CD4-positive, alpha-beta memory T cell (primary cell): ENCODE measurements around the gene RINL. TPM values are rescaled to one million over a fixed set of nuclear protein-coding genes. Genes with fewer than 3 reads are reported as not detected.
A peak's percentile ranks its signal among the peaks of the same experiment; 100 is the strongest.

Source experiments
- CTCF ChIA-PET: fragments of 350-600 bp; sonication (Branson Sonifier 250); formaldehyde crosslinking; loops from one replicate; lab custom pipeline; 2021; ENCODE audit warnings: inconsistent platforms; ENCODE audit not compliant: partially characterized antibody; lab: Charles Lee
- POLR2A ChIA-PET: fragments of 350-600 bp; sonication (Branson Sonifier 250); formaldehyde crosslinking; loops from one replicate; lab custom pipeline; 2021; ENCODE audit not compliant: partially characterized antibody; lab: Charles Lee
- DNase-seq, 5 donors: peaks; one replicate each; pipeline versions ENCODE4 v3.0.0 to v3.0.0-alpha.2; 2020 to 2022; ENCODE audit warnings: mixed read lengths in 1 of 5
- H3K27ac ChIP-seq: one replicate; pipeline ENCODE4 v1.7.0; 2013; ENCODE audit warnings: low read depth, low read length
- H3K27me3 ChIP-seq: 2 replicates; pipeline ENCODE4 v1.7.0; 2013; ENCODE audit warnings: mild to moderate bottlenecking, low read length, moderate library complexity; ENCODE audit not compliant: insufficient read depth
- H3K36me3 ChIP-seq: 2 replicates; pipeline ENCODE4 v1.7.0; 2013; ENCODE audit warnings: mild to moderate bottlenecking, low read length, moderate library complexity; ENCODE audit not compliant: insufficient read depth
- H3K4me1 ChIP-seq: 2 replicates; pipeline ENCODE4 v1.7.0; 2013; ENCODE audit warnings: mild to moderate bottlenecking, low read length, moderate library complexity; ENCODE audit not compliant: insufficient read depth
- H3K4me3 ChIP-seq, 2 donors: one replicate each; pipeline ENCODE4 v1.7.0; 2013; ENCODE audit warnings: low read length in 2 of 2, mild to moderate bottlenecking in 1 of 2
- H3K9me3 ChIP-seq, 2 donors: one replicate each; pipeline ENCODE4 v1.7.0; 2013; ENCODE audit warnings: low read length in 2 of 2, control low read depth in 1 of 2; ENCODE audit not compliant: control insufficient read depth in 1 of 2
- H3K27ac Mint-ChIP-seq, 7 donors: one replicate each; pipeline ENCODE4 v1.8.0; 2020 to 2021; ENCODE audit warnings: mixed read lengths in 7 of 7, mild to moderate bottlenecking in 6 of 7, inconsistent platforms in 3 of 7, moderate library complexity in 3 of 7
- H3K27me3 Mint-ChIP-seq, 2 donors: one replicate each; pipeline ENCODE4 v1.8.0; 2020 to 2021; ENCODE audit warnings: mixed read lengths in 2 of 2
- H3K36me3 Mint-ChIP-seq, 2 donors: one replicate each; pipeline ENCODE4 v1.8.0; 2020 to 2021; ENCODE audit warnings: mixed read lengths in 2 of 2, inconsistent platforms in 1 of 2, mild to moderate bottlenecking in 1 of 2
- H3K4me1 Mint-ChIP-seq, 4 donors: one replicate each; pipeline ENCODE4 v1.8.0; 2020 to 2021; ENCODE audit warnings: mixed read lengths in 4 of 4, mild to moderate bottlenecking in 1 of 4
- H3K4me3 Mint-ChIP-seq, 8 donors: one replicate each; pipeline ENCODE4 v1.8.0; 2020 to 2021; ENCODE audit warnings: mixed read lengths in 8 of 8, mild to moderate bottlenecking in 7 of 8, moderate library complexity in 6 of 8, inconsistent platforms in 3 of 8
- H3K9me3 Mint-ChIP-seq, 8 donors: one replicate each; pipeline ENCODE4 v1.8.0; 2020 to 2021; ENCODE audit warnings: mixed read lengths in 8 of 8, mild to moderate bottlenecking in 5 of 8, inconsistent platforms in 3 of 8, moderate library complexity in 1 of 8
- intact Hi-C: fragments of 100-400 bp; cut with micrococcal nuclease; formaldehyde crosslinking; loops from one replicate; pipeline ENCODE4 v1.15.1; 2023
- polyA plus RNA-seq, 2 donors: library from polyadenylated mRNA; unstranded; fragments of 300-500 nt; fragmentation: Illumina TruSeq; gene quantifications; one replicate each; pipeline ENCODE4 v1.2.3, GENCODE V29; 2021
- total RNA-seq, 2 experiments: library from RNA; stranded (reverse); gene quantifications; one replicate each; pipeline ENCODE4 v1.2.3, GENCODE V29; 2021

The RINL gene
- total and polyA plus RNA-seq, 4 experiments from 2014 or later: 20.9 to 65.9 (median 58.8) TPM

- H3K36me3 Mint-ChIP-seq: peaks cover 12 to 26% of the 10 kb centered on the region in 2 donors
- no peak for DNase-seq
- Histone ChIP-seq H3K4me3 (no peak overlapping the region), H3K4me1 (no peaks in the 10 kb centered on the region), H3K27me3 (no peaks in the 10 kb centered on the region), H3K9me3 (no peaks in the 10 kb centered on the region), H3K36me3 (peaks cover 5% of the 10 kb centered on the region), H3K27ac (no peak overlapping the region)
- H3K9me3 Mint-ChIP-seq: no peaks in the 10 kb centered on the region
- CTCF ChIA-PET: no interaction called here
- intact Hi-C loops: no loop called here
- H3K4me1 Mint-ChIP-seq: peaks cover 0 to 6% (median 0%) of the 10 kb centered on the region in 4 donors
- no peak overlapping the region for H3K27ac Mint-ChIP-seq
- H3K27me3 Mint-ChIP-seq: no peaks in the 10 kb centered on the region
- no peak overlapping the region for H3K4me3 Mint-ChIP-seq
- POLR2A ChIA-PET: no interaction called here
Measured at GRCh38 chr19:38919837-38920601, 41.9 kb upstream of the RINL start.

- ChIA-PET POLR2A (no interaction called here), CTCF (interaction anchor here (0.6 kb wide), 1 partner anchor 359 kb away, joined by 3 read pairs; no protein-coding TSS in a partner anchor)
- Histone ChIP-seq H3K4me3 (no peak overlapping the region), H3K9me3 (no peaks in the 10 kb centered on the region), H3K36me3 (no peaks in the 10 kb centered on the region), H3K27me3 (no peaks in the 10 kb centered on the region), H3K27ac (no peak overlapping the region), H3K4me1 (no peaks in the 10 kb centered on the region)
- no peak overlapping the region for H3K4me3 Mint-ChIP-seq
- no peaks in the 10 kb centered on the region for H3K27me3 Mint-ChIP-seq
- H3K9me3 Mint-ChIP-seq: no peaks in the 10 kb centered on the region
- no peak overlapping the region for H3K27ac Mint-ChIP-seq
- H3K4me1 Mint-ChIP-seq: no peaks in the 10 kb centered on the region
- intact Hi-C loops: no loop called here
- no peak for DNase-seq
- H3K36me3 Mint-ChIP-seq: peaks cover 5 to 21% of the 10 kb centered on the region in 2 donors
Measured at GRCh38 chr19:38918526-38918925, 40.5 kb upstream of the RINL start.

- POLR2A ChIA-PET: interaction anchor here (1.6 kb wide), 1 partner anchor 40 kb away, joined by 4 read pairs; the partner anchor contains the start of gene RINL
- no peak overlapping the region for H3K27ac Mint-ChIP-seq
Measured at GRCh38 chr19:38917921-38918491, 39.9 kb upstream of the RINL start.

GRCh38 chr19:38917516-38917915 is 39.4 kb upstream of the RINL start:
- Mint-ChIP-seq H3K27me3 (no peaks in the 10 kb centered on the region), H3K36me3 (peaks cover 5 to 21% of the 10 kb centered on the region in 2 donors), H3K27ac (no peak overlapping the region), H3K4me3 (no peak overlapping the region), H3K4me1 (no peaks in the 10 kb centered on the region), H3K9me3 (no peaks in the 10 kb centered on the region)
- Histone ChIP-seq H3K27ac (no peak overlapping the region), H3K27me3 (no peaks in the 10 kb centered on the region), H3K36me3 (no peaks in the 10 kb centered on the region), H3K4me3 (no peak overlapping the region), H3K9me3 (no peaks in the 10 kb centered on the region), H3K4me1 (no peaks in the 10 kb centered on the region)
- DNase-seq: no peak
- ChIA-PET POLR2A (interaction anchor here (1.6 kb wide), 1 partner anchor 39 kb away, joined by 4 read pairs; the partner anchor contains the start of gene RINL), CTCF (interaction anchor here (1.1 kb wide), 1 partner anchor 13 kb away, joined by 3 read pairs; the partner anchor contains the start of genes MRPS12 and SARS2)
- intact Hi-C loops: no loop called here

More at GRCh38 chr19:38917921-38918491, 39.9 kb upstream of the RINL start:
- no peak overlapping the region for H3K27ac ChIP-seq
- H3K4me3 ChIP-seq: no peak overlapping the region
- no peaks in the 10 kb centered on the region for H3K9me3 ChIP-seq
- Mint-ChIP-seq H3K4me1 (no peaks in the 10 kb centered on the region), H3K9me3 (no peaks in the 10 kb centered on the region), H3K36me3 (peaks cover 5 to 21% of the 10 kb centered on the region in 2 donors), H3K27me3 (no peaks in the 10 kb centered on the region), H3K4me3 (no peak overlapping the region)
- intact Hi-C loops: no loop called here
- no peaks in the 10 kb centered on the region for H3K27me3 ChIP-seq
- H3K36me3 ChIP-seq: no peaks in the 10 kb centered on the region
- no peak for DNase-seq
- CTCF ChIA-PET: interaction anchor here (0.6 to 1.1 kb wide), 2 partner anchors 12 to 359 kb away, joined by 3 read pairs; partner anchors contain the start of genes MRPS12 and SARS2
- H3K4me1 ChIP-seq: no peaks in the 10 kb centered on the region

GRCh38 chr19:38915329-38916321 is 37.5 kb upstream of the RINL start:
- Mint-ChIP-seq H3K4me3 (no peak overlapping the region), H3K27ac (no peak overlapping the region), H3K9me3 (no peaks in the 10 kb centered on the region), H3K4me1 (no peaks in the 10 kb centered on the region), H3K27me3 (no peaks in the 10 kb centered on the region), H3K36me3 (peaks cover 3 to 13% of the 10 kb centered on the region in 2 donors)
- Histone ChIP-seq H3K36me3 (no peaks in the 10 kb centered on the region), H3K9me3 (no peaks in the 10 kb centered on the region), H3K27ac (no peak overlapping the region), H3K27me3 (no peaks in the 10 kb centered on the region), H3K4me1 (no peaks in the 10 kb centered on the region), H3K4me3 (no peak overlapping the region)
- intact Hi-C loops: no loop called here
- ChIA-PET POLR2A (no interaction called here), CTCF (interaction anchor here (0.6 kb wide), 1 partner anchor 186 kb away, joined by 3 read pairs; no protein-coding TSS in a partner anchor)
- DNase-seq: no peak

- Mint-ChIP-seq H3K36me3 (peaks cover 7 to 10% of the 10 kb centered on the region in 2 donors), H3K4me1 (peaks cover 0 to 2% (median 0%) of the 10 kb centered on the region in 4 donors), H3K9me3 (no peaks in the 10 kb centered on the region), H3K4me3 (no peak overlapping the region), H3K27me3 (no peaks in the 10 kb centered on the region), H3K27ac (peak overlapping the region in 1 of 7 donors; percentile 35)
- CTCF ChIA-PET: interaction anchor here (1.0 kb wide), 1 partner anchor 12 kb away, joined by 3 read pairs; no protein-coding TSS in a partner anchor
- Histone ChIP-seq H3K4me3 (no peak overlapping the region), H3K4me1 (no peaks in the 10 kb centered on the region), H3K9me3 (no peaks in the 10 kb centered on the region), H3K27me3 (no peaks in the 10 kb centered on the region), H3K27ac (no peak overlapping the region), H3K36me3 (no peaks in the 10 kb centered on the region)
- peak in 1 of 5 donors; percentile 3 for DNase-seq
- POLR2A ChIA-PET: no interaction called here
- intact Hi-C loops: no loop called here
Measured at GRCh38 chr19:38913958-38914357, 35.9 kb upstream of the RINL start.
